ENCODE results near the gene HHIPL2.
"Not testable (repeated sequence)": the region's sequence is repeated elsewhere in the genome, so short reads cannot be mapped to it uniquely, and the experiment has no call there.

The HHIPL2 gene

DNA sequence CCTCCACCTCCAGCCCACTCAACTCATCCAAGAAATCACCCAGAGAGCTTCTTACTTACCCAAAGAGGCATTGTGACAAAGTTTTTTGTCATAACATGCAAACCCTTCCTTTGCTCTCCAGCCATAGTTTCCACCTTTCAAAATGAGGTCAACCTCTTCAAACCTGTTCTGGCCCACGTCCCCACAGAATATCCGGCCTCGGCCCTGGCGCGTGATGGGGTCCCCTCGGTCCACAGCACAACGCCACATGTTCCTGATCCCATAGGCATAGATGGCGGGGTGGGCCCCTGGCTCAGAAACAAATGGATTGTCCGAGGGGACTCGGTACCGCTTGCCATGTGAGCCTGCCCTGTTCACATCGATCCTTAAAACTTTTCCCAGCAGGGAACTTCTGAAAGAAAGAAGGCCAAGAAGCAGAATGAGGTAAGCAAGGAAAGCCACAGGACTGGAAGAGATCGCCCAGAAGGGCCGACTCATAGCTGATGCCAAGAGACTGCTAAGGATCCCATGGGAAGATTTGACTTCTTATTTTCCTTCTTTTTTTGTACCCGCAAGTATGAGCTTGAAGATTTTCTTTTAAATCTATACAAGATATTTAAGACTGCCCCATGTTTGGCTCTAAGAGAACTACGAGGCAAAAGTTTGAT, 7.8 kb downstream of the HHIPL2 start:
- no peak for DNase-seq

DNA sequence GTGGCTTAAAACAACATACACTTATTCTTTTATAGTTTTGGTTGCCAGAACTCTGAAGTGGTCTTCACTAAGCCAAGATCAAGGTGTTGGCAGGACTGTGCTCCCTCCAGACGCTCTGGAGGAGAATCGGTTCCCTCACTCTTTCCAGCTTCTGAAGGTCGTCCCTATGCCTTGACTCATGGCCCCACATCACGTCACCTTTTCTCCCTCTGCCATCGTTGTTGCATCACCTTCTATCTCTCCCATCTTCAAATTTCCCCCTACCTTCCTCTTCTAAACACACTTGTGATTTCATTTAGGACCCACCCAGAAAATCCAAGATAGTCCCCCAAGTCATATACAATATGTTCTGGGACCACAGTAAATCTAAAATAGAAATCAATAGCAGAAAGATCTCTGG, 12.4 kb downstream of the HHIPL2 start:
- DNase-seq, result no peak

DNA sequence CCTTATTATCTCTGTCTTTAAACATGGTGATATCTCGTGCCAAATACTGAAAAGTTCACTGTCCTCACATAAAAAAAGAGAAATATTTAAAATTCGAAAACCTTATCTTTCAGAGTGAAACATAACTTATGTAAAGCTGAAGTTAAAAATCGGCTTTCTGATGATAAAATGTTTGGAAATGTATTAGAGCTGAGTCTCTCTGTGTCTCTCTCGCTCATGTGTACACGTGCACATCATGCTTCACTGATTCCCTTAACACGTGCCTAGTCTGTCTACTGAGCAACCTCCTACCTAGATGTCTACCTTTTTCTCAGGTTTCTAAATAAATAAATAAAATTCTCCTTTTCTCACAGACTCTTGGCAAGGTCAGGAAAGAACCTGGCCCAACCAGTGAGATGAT, 17.1 kb downstream of the HHIPL2 start:
- DNase-seq, result no peak

DNA sequence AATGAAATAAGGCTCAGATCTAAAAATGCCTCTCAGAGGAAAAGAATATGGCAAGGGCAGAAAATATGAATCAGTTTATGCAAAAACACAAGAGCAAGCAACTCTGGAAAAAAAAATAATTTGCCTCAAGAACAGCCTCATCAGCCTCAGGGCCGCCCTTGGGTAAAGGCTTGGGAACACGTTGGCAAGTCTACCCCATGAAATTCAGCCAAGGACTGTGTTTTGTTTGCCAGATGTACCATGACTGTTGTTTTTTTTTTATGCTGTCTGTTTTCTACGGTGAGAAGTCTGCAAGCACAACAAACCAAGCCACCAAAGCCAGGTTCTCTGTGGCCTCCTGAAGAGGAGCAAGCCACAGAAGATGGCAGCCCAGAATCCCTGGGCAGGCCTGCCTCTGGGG, 18.0 kb downstream of the HHIPL2 start:
- no peak for DNase-seq

DNA sequence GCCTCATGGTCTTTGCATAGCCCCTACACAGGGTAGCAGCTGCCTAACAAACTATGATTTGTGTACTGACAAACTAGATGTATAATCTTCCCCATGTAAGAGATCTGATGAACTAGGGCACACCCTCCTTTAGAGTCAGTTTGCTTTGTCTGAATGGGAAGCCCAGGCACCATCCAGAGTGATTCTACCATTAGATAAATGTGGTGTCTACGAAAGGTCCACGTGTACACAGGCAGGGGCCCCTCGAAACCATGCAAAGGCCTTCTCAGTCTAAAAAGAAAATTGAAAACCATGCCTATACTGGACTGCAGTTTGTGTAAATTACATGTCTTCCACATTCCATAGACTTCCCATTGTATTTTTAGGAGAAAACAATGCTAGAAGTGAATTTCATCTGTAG, 18.7 kb downstream of the HHIPL2 start:
- DNase-seq, result no peak

DNA sequence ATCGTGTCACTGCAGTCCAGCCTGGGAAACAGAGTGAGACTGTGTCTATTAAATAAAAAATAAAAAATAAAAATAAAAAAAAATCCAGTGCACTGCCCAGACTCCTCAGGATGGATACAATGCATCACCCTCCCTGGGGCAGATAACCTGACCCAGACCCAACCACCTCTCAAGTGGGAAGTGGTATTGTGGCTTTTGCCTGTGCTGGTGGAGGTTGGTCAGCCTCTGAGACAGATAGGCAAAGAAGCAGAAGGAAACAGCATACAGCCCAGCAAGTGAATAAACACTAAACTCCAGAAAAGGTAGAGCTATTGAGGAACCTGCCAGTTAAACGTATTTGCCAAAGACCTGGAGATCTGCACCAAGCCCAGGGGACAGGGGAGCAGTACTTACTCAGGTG, 22.0 kb downstream of the HHIPL2 start:
- no peak for DNase-seq

DNA sequence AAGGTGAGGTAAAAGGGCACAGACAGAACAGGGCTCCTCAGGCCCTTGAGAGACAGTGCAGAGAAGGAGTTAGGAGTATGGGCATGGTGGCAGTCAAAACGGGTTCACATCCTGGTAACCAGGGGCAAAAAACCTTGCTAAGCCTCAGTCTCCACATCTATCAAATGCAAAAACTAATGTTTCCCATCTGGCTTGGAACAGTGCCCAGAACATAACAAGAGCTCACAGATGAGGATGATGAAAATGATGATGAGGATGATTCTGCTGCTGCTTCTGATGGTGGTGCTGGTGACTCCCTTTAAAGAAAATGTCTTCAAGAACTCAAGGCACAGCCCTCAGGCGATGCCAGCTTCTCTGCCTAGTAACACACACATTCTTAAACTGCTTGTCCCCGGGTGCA, 24.1 kb downstream of the HHIPL2 start:
- DNase-seq, result no peak

DNA sequence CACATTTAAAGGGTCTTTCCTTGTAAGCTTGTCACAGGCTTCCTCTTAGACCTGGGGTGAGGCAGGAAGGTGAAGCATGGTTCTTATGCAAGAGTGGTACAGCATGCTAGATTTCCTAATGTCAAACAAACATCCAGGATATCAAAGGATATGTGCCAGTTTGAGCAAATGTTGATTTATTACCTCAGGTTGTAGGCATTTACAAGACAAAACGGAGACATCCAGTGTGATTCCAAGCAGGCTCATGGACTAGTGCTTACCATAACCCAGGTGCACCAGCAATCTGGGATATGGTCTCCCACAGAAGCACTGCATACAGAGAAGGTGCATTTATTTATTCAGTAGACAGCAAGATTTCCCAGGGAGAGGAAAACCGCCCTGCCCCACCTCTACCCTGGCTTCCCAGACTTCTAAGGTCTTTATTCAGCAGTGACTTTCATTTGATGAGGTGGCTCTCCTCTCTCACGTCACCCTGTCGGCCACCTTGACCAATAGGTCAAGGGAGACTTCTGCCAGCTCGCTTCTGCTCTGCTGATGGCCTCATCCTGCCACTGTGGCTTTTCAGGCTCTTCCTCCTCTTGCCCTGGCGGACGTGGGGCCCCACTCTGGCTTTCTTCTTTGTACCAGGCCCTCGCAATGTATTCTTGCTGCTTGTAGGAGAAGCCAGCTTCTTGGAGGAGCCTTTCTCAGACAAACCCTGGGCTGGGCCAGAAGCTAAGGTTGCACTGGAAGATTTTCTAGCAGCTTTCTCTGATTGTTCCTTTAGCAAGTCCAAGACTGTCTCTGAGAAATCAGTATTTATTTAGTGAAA, 25.6 kb downstream of the HHIPL2 start:
- no peak for DNase-seq

DNA sequence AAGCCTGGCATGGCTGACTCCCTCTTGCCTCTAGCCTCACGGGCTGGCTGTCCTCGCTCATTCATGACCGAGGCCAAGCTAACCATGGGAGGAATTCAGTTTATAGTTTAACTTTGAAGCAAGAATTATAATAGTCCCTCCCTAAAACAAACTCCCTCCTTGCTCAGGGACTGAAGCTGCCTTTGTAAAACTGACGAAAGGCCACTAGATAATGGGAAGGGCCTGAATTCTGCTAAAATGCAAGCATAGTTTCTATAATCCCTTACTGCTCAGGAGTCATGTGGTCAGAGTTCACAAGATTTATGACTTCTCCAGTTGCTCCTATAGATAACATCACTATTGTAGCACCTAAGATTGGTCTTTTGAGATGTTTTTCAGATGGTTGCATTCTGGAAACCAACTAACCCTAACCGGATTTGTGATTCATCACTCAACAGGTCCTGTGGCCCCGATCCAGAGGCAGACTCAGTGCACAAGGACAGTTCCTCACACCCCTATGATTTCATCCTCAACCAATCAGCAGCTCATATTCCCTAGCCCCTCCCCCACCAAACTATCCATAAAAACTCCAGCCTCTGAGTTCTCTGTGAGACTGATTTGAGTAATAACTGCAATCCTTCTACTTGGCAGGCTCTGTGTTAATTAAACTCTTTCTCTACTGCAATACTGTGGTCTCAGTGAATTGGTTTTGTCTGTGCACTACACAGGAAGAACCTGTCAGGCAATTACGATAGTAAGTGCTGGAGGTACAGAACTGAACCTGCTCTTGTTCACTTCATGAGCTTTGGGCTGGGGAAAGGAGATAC, 26.4 kb downstream of the HHIPL2 start:
- DNase-seq, result peak; percentile 14

DNA sequence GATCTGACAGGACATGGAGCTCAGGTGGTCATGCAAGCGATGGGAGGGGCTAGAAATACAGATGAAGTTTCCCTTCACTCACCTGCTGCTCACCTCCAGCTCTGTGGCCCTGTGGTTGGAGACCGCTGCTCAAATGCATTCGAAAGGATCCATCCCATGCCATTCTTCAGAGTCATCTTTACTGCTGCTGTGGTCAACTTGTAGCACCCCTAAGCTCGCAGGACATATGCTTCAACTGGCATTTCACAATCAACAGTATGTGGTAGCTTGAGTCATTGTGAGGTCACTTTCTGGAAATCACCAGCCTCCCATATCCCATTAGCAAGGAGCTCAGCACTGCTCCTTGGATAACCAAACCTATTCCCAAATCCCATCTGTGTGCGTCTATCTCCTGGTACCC, 58.4 kb downstream of the HHIPL2 start:
- DNase-seq, result peak; percentile 67

DNA sequence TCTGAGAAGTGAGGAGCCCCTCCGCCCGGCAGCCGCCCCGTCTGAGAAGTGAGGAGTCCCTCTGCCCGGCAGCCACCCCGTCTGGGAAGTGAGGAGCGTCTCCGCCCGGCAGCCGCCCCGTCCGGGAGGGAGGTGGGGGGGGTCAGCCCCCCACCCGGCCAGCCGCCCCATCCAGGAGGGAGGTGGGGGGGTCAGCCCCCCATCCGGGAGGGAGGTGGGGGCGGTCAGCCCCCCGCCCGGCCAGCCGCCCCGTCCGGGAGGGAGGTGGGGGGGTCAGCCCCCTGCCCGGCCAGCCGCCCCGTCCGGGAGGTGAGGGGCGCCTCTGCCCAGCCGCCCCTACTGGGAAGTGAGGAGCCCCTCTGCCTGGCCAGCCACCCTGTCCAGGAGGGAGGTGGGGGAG, 60.1 kb downstream of the HHIPL2 start:
- DNase-seq, result not testable (repeated sequence)

DNA sequence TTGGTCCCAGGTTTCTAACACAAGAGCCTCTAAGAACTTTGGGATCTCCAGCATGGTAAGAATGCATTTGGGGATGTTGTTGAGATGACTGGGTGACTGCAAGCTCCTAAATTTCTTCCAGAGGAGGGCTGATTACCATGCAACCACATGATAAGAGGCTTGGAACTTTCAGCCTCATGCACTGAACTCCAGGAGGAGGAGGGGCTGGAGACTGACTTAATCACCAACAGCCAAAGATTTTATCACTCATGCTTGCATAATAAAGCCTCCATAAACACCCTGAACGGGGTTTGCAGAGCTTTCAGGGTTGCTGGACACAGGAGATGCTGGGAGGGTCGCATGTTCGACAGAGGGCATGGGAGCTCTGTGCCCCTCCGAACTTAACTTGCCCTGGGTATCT, 63.9 kb downstream of the HHIPL2 start:
- DNase-seq, result not testable (repeated sequence)

DNA sequence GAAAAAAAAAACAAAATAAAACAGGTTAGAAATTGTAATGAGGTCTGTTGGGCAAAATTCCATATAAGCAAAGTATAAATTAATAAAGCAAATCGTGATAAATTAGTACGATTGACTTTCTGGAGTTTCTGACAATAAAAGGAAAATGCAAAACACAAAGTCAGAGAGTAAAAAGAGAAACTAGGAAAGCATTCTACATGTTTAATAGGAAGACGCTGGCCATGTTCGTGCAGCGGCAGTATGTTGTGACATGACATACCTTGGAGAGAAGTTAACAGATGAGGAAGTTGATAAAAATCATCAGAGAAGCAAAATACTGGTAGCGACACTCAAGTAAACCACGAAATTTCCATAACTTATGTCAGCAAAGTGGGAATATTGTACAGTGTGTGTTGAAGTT, 68.3 kb downstream of the HHIPL2 start:
- not testable (repeated sequence) for DNase-seq

DNA sequence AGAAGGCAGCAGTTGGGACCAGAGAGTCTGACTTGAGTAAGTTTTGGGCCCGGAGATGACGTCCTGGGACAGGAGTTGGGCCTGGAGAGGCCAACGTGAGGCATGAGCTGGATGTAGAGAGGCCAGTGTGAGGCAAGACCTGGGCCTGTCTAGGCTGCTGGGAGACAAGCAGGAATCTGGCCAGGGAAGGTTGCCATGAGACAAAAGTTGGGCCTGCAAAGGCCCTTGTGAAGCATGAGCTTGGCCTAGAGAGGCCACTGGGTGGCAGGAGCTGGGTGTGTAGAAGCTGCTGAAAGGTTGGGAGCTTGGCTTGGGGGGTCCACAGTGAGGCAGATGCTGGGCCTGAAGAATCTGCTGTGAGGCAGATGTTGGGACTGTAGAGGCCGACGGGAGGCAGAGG, 71.5 kb downstream of the HHIPL2 start:
- DNase-seq, result not testable (repeated sequence)

DNA sequence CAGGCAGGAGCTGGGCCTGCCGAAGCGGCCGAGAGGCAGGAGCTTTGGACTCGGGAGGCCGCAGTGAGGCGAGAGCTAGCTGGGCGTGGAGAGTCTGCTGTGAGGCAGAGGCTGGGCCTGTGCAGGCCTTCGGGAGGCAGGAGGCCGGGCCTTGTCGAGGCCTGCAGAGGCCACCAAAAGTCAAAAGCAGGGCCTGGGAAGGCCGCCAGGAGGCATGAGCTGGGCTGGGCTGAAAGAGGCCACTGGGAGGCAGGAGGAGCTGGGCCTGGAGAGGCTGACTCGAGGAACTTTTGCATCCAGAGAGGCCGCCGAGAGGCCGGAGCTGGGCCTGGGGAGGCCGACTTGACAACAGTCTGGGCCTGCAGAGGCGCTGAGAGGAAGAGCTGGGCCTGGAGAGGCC, 74.2 kb downstream of the HHIPL2 start:
- not testable (repeated sequence) for DNase-seq

DNA sequence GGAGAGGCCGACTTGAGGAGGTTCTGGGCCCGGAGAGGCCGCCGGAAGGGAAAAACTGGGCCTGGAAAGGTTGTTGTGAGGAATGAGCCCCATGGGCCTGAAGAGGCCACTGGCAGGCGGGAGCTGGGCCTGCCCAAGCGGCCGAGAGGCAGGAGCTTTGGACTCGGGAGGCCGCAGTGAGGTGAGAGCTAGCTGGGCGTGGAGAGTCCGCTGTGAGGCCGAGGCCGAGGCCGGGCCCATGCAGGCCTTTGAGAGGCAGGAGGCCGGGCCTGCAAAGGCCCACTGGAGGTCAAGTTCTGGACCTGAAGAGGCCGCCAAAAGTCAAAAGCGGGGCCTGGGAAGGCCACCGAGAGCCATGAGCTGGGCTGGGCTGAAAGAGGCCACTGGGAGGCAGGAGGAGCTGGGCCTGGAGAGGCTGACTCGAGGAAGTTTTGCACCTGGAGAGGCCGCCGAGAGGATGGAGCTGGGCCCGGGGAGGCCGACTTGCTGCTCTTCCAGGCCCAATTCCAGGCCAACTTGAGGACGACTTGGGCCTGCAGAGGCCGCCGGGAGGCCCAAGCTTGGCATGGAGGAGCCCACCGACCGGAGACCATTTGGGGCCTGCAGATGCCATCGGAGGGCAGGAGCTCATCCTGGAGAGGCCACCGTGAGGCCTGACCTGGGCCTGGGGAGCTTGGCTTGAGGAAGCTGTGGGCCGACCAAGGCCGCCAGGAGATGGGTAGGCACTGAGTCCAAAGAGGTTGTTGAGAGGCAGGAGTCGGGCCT, 74.9 kb downstream of the HHIPL2 start:
- not testable (repeated sequence) for DNase-seq
